MCF 10A (cell line): Measurements from ENCODE around the gene MIER1. TPM values are rescaled to one million over a fixed set of nuclear protein-coding genes. Genes with fewer than 3 reads are reported as not detected.
A peak's percentile ranks its signal among the peaks of the same experiment; 100 is the strongest.

Experiments used
- BruUV-seq: library from RNA; stranded (reverse); fragments of 400-500 nt; replicated peaks from 2 replicates; lab custom pipeline; 2021; lab: Mats Ljungman, UMichigan
- CTCF ChIA-PET: fragments of 300-600 bp; sonication (Branson Sonifier 250); formaldehyde crosslinking; extraction: SDS; loops from one replicate; lab custom pipeline; 2021; ENCODE audit warnings: antibody characterized with exemption, inconsistent platforms; lab: Yijun Ruan, JAX
- POLR2A ChIA-PET: fragments of 300-600, 350-650 bp; sonication (Branson Sonifier 250); formaldehyde crosslinking; extraction: SDS; loops from one replicate; lab custom pipeline; 2020; ENCODE audit warnings: antibody characterized with exemption, inconsistent platforms; lab: Yijun Ruan, JAX
- DNase-seq: peaks from one replicate; pipeline ENCODE4 v3.0.0-alpha.2; 2018; ENCODE audit not compliant: unreplicated experiment
- H3K27ac Mint-ChIP-seq: one replicate; pipeline ENCODE4 v1.8.0; 2022; ENCODE audit warnings: mild to moderate bottlenecking, low read depth, mixed read lengths; ENCODE audit not compliant: unreplicated experiment
- H3K27me3 Mint-ChIP-seq: one replicate; pipeline ENCODE4 v1.8.0; 2022; ENCODE audit warnings: mixed read lengths; ENCODE audit not compliant: insufficient read depth, unreplicated experiment
- H3K36me3 Mint-ChIP-seq: one replicate; pipeline ENCODE4 v1.8.0; 2022; ENCODE audit warnings: mild to moderate bottlenecking, moderate library complexity, mixed read lengths; ENCODE audit not compliant: insufficient read depth, unreplicated experiment
- H3K4me1 Mint-ChIP-seq: one replicate; pipeline ENCODE4 v1.8.0; 2022; ENCODE audit warnings: mixed read lengths; ENCODE audit not compliant: insufficient read depth, unreplicated experiment
- H3K4me3 Mint-ChIP-seq: one replicate; pipeline ENCODE4 v1.8.0; 2022; ENCODE audit warnings: mild to moderate bottlenecking, moderate library complexity, mixed read lengths; ENCODE audit not compliant: unreplicated experiment
- H3K9me3 Mint-ChIP-seq: one replicate; pipeline ENCODE4 v1.8.0; 2022; ENCODE audit warnings: mixed read lengths; ENCODE audit not compliant: unreplicated experiment
- CTCF ChIP-seq: fragments of 200-600 bp; IDR thresholded peaks from one replicate; pipeline ENCODE4 v1.8.0; 2022; ENCODE audit warnings: antibody characterized with exemption, mild to moderate bottlenecking; ENCODE audit not compliant: unreplicated experiment
- intact Hi-C: fragments of 100-400 bp; cut with micrococcal nuclease; formaldehyde crosslinking; loops from 2 replicates; pipeline ENCODE4 v1.14.1; 2022
- total RNA-seq: library from RNA; stranded (reverse); gene quantifications from 2 replicates; pipeline ENCODE4 v1.2.3, GENCODE V29; 2022

MIER1 gene
- total RNA-seq, 1 experiment from 2014 or later, result 36.5 TPM

GRCh38 chr1:67019600-67020136 lies 94.9 kb downstream of the MIER1 start:
- no peak overlapping the region for H3K4me3 Mint-ChIP-seq
- ChIA-PET CTCF (interaction anchor here (0.6 to 4.3 kb wide), 8 partner anchors 9 to 192 kb away, joined by 3 to 25 read pairs (median 4); no protein-coding TSS in a partner anchor), POLR2A (interaction anchor here (0.7 kb wide), 1 partner anchor 90 kb away, joined by 3 read pairs; no protein-coding TSS in a partner anchor)
- H3K27me3 Mint-ChIP-seq, result no peaks in the 10 kb centered on the region
- intact Hi-C loops, result no loop called here
- H3K4me1 Mint-ChIP-seq, result peaks cover 14% of the 10 kb centered on the region
- no peak for TF ChIP-seq CTCF
- no peak overlapping the region for H3K27ac Mint-ChIP-seq
- H3K9me3 Mint-ChIP-seq, result no peaks in the 10 kb centered on the region
- no TSS peak for BruUV-seq
- DNase-seq, result no peak
- H3K36me3 Mint-ChIP-seq, result peaks cover 30% of the 10 kb centered on the region

- intact Hi-C loops, result no loop called here
- no peaks in the 10 kb centered on the region for H3K9me3 Mint-ChIP-seq
- DNase-seq, result peak; percentile 10
- TF ChIP-seq CTCF, result no peak
- no peaks in the 10 kb centered on the region for H3K27me3 Mint-ChIP-seq
- ChIA-PET POLR2A (interaction anchor here (0.6 to 1.2 kb wide), 2 partner anchors 9 to 751 kb away, joined by 3 read pairs; no protein-coding TSS in a partner anchor), CTCF (interaction anchor here (1.3 to 4.3 kb wide), 3 partner anchors 10 to 128 kb away, joined by 6 to 25 read pairs (median 10); no protein-coding TSS in a partner anchor)
- H3K4me1 Mint-ChIP-seq, result peaks cover 14% of the 10 kb centered on the region
- no peak overlapping the region for H3K4me3 Mint-ChIP-seq
- H3K36me3 Mint-ChIP-seq, result peaks cover 35% of the 10 kb centered on the region
- BruUV-seq, result no TSS peak
- peak overlapping the region; percentile 13 for H3K27ac Mint-ChIP-seq
Observed at GRCh38 chr1:67020304-67020703, 95.5 kb downstream of the MIER1 start.

GRCh38 chr1:67020765-67021164 lies 96.0 kb downstream of the MIER1 start:
- no TSS peak for BruUV-seq
- intact Hi-C loops, result no loop called here
- POLR2A ChIA-PET, result interaction anchor here (0.6 to 1.2 kb wide), 2 partner anchors 9 to 750 kb away, joined by 3 read pairs; no protein-coding TSS in a partner anchor
- H3K4me3 Mint-ChIP-seq, result no peak overlapping the region
- H3K9me3 Mint-ChIP-seq, result no peaks in the 10 kb centered on the region
- peaks cover 35% of the 10 kb centered on the region for H3K36me3 Mint-ChIP-seq
- H3K4me1 Mint-ChIP-seq, result peaks cover 14% of the 10 kb centered on the region
- TF ChIP-seq CTCF, result no peak
- peak overlapping the region; percentile 13 for H3K27ac Mint-ChIP-seq
- DNase-seq, result no peak
- H3K27me3 Mint-ChIP-seq, result no peaks in the 10 kb centered on the region
- CTCF ChIA-PET, result interaction anchor here (0.9 to 4.3 kb wide), 2 partner anchors 24 to 128 kb away, joined by 3 to 25 read pairs; no protein-coding TSS in a partner anchor

- BruUV-seq, result no TSS peak
- Mint-ChIP-seq H3K27me3 (no peaks in the 10 kb centered on the region), H3K4me1 (no peaks in the 10 kb centered on the region), H3K36me3 (peaks cover 35% of the 10 kb centered on the region), H3K27ac (no peak overlapping the region), H3K4me3 (no peak overlapping the region), H3K9me3 (no peaks in the 10 kb centered on the region)
- intact Hi-C loops, result no loop called here
- ChIA-PET POLR2A (interaction anchor here (1.0 to 1.4 kb wide), 2 partner anchors 9 to 33 kb away, joined by 3 read pairs; no protein-coding TSS in a partner anchor), CTCF (interaction anchor here (0.6 to 4.2 kb wide), 4 partner anchors 10 to 119 kb away, joined by 4 to 29 read pairs (median 8); no protein-coding TSS in a partner anchor)
- TF ChIP-seq CTCF, result no peak
- no peak for DNase-seq
Observed at GRCh38 chr1:67029472-67029871, 104.7 kb downstream of the MIER1 start.
